ENCODE measurements around the gene CDCA4.

Gene CDCA4

DNA sequence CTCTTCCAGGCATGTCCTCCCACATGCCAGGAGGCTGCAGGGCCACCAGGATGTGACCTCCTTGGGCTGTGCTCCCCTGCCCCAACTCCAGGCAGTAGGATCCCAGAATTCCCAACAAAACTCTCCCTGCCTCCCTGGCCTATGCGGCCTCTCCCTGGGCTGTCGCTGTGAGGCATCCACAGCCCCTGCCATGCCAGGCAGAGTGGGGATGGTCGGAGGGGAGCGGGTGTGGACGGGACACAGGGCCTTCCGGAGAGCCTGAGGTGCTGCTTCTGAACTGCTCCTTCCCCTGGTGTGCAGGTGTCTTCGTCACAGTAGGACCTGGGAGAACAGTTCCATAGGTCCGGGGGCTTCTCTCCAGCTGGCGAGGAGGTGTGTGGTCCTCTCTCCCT lies 26.0 kb upstream of the CDCA4 start:
- H3K9me3 ChIP-seq (ENCODE audit: insufficient read depth, low read length) = no peaks in the 10 kb centered on the region
- H4K20me1 ChIP-seq (ENCODE audit: low read depth, low read length) = no peaks in the 10 kb centered on the region

DNA sequence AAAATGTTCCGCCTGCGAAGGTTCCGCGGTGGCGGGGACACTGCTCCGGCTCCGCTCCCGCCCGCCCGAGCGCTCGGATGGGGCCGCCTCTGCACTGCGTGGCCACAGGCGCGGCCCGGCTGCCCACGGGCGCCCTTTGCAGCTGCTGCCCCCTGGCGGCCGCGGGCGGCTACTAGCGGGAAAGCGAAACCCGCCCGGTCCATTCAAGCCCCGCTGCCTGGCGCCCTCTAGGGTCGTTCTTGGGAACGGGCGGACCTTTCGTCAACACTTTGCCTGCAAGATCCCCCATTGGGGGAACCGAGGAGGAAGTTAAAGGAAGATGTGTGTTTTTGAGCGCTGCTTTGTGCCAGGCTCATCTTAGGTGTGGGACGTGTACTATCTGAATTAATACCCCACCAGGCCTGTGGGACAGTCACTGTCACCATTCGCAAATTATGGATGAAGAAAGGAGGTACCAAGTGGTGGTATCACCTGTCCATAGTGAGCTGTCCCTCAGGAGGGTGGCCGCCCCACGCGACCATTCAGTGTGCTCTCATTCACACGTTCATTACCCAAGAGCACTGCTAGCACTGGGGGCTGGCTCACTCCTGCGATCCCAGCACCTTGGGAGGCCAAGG lies 24.9 kb upstream of the CDCA4 start:
- no peaks in the 10 kb centered on the region for H3F3A ChIP-seq (ENCODE audit: insufficient read depth)
- no peaks in the 10 kb centered on the region for H3K36me3 ChIP-seq (ENCODE audit: low read length)
- no peaks in the 10 kb centered on the region for H4K20me1 ChIP-seq (ENCODE audit: low read depth, low read length)
- no peak overlapping the region for H3K4me2 ChIP-seq (ENCODE audit: low read depth, low read length, poor library complexity, severe bottlenecking)
- H3K4me3 ChIP-seq (ENCODE audit: insufficient read depth, low read length, poor library complexity, severe bottlenecking) = no peak overlapping the region
- H3K27ac ChIP-seq (ENCODE audit: low read depth, low read length) = no peak overlapping the region
- no peaks in the 10 kb centered on the region for H3K9me3 ChIP-seq (ENCODE audit: insufficient read depth, low read length)
- H3K79me2 ChIP-seq (ENCODE audit: insufficient read depth, low read length) = no peaks in the 10 kb centered on the region
- no peak overlapping the region for H3K9ac ChIP-seq (ENCODE audit: low read length)
- H3K27me3 ChIP-seq (ENCODE audit: low read length) = no peaks in the 10 kb centered on the region
- H2AFZ ChIP-seq (ENCODE audit: low read depth, low read length, severe bottlenecking) = no peak overlapping the region
- no peak for TF ChIP-seq EZH2phosphoT487 (conservative IDR thresholded peaks at IDR 0.05; ENCODE audit: low read length)
- TF ChIP-seq, protein P1, sequence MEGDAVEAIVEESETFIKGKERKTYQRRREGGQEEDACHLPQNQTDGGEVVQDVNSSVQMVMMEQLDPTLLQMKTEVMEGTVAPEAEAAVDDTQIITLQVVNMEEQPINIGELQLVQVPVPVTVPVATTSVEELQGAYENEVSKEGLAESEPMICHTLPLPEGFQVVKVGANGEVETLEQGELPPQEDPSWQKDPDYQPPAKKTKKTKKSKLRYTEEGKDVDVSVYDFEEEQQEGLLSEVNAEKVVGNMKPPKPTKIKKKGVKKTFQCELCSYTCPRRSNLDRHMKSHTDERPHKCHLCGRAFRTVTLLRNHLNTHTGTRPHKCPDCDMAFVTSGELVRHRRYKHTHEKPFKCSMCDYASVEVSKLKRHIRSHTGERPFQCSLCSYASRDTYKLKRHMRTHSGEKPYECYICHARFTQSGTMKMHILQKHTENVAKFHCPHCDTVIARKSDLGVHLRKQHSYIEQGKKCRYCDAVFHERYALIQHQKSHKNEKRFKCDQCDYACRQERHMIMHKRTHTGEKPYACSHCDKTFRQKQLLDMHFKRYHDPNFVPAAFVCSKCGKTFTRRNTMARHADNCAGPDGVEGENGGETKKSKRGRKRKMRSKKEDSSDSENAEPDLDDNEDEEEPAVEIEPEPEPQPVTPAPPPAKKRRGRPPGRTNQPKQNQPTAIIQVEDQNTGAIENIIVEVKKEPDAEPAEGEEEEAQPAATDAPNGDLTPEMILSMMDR (IDR thresholded peaks at IDR 0.05; ENCODE audit: insufficient read depth, low read length, poor library complexity, severe bottlenecking) = peak; percentile 99
- no peaks in the 10 kb centered on the region for H3K9me2 ChIP-seq (replicated peaks; ENCODE audit: insufficient read depth, low read length)

More for the DNA sequence above, 26.0 kb upstream of the CDCA4 start:
- Histone ChIP-seq H3K9ac (ENCODE audit: low read length) (no peak overlapping the region), H3K27ac (ENCODE audit: low read depth, low read length) (no peak overlapping the region), H3K9me2 (replicated peaks; ENCODE audit: insufficient read depth, low read length) (no peaks in the 10 kb centered on the region), H3K27me3 (ENCODE audit: low read length) (no peaks in the 10 kb centered on the region), H2AFZ (ENCODE audit: low read depth, low read length, severe bottlenecking) (no peak overlapping the region), H3K4me2 (ENCODE audit: low read depth, low read length, poor library complexity, severe bottlenecking) (no peak overlapping the region), H3F3A (ENCODE audit: insufficient read depth) (no peaks in the 10 kb centered on the region), H3K36me3 (ENCODE audit: low read length) (no peaks in the 10 kb centered on the region), H3K4me3 (ENCODE audit: insufficient read depth, low read length, poor library complexity, severe bottlenecking) (no peak overlapping the region), H3K79me2 (ENCODE audit: insufficient read depth, low read length) (no peaks in the 10 kb centered on the region)
- no peak for TF ChIP-seq EZH2phosphoT487 (conservative IDR thresholded peaks at IDR 0.05; ENCODE audit: low read length)
- TF ChIP-seq, protein P1 (IDR thresholded peaks at IDR 0.05; ENCODE audit: insufficient read depth, low read length, poor library complexity, severe bottlenecking) = no peak

DNA sequence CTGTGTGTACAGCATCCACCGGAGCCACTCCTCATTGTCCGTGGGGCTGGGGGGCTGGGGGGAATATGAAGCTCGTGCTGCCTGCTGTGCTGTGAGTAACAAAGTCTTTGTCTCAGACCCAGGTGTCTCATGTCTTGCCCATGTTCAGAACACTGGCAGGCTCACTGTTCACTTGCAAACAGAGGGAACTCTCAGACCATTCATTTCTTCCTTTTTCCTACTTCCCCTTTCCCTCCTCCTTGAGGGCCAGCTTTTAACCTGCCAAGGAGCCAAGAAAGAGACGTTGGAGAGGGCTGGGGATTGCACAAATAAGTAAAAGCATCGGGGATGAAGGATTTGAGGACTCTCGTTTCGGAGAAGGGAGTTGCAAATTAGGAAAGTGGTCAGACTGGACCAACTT lies 22.8 kb upstream of the CDCA4 start:
- no peak overlapping the region for H3K27ac ChIP-seq (ENCODE audit: low read depth, low read length)
- TF ChIP-seq EZH2phosphoT487 (conservative IDR thresholded peaks at IDR 0.05; ENCODE audit: low read length) = no peak
- TF ChIP-seq, protein P1 (IDR thresholded peaks at IDR 0.05; ENCODE audit: insufficient read depth, low read length, poor library complexity, severe bottlenecking) = no peak
- no peaks in the 10 kb centered on the region for H3K27me3 ChIP-seq (ENCODE audit: low read length)
- no peaks in the 10 kb centered on the region for H3K79me2 ChIP-seq (ENCODE audit: insufficient read depth, low read length)
- no peaks in the 10 kb centered on the region for H4K20me1 ChIP-seq (ENCODE audit: low read depth, low read length)
- H3K9ac ChIP-seq (ENCODE audit: low read length) = no peak overlapping the region
- no peaks in the 10 kb centered on the region for H3K9me3 ChIP-seq (ENCODE audit: insufficient read depth, low read length)
- H3K4me3 ChIP-seq (ENCODE audit: insufficient read depth, low read length, poor library complexity, severe bottlenecking) = no peak overlapping the region
- H2AFZ ChIP-seq (ENCODE audit: low read depth, low read length, severe bottlenecking) = no peak overlapping the region
- H3K9me2 ChIP-seq (replicated peaks; ENCODE audit: insufficient read depth, low read length) = no peaks in the 10 kb centered on the region
- no peaks in the 10 kb centered on the region for H3K36me3 ChIP-seq (ENCODE audit: low read length)
- no peak overlapping the region for H3K4me2 ChIP-seq (ENCODE audit: low read depth, low read length, poor library complexity, severe bottlenecking)
- H3F3A ChIP-seq (ENCODE audit: insufficient read depth) = no peaks in the 10 kb centered on the region
